ENCODE measurements around the gene PRKCD.

- no peak for TF ChIP-seq POLR2A (IDR thresholded peaks at IDR 0.05)
- TF ChIP-seq, protein P1, sequence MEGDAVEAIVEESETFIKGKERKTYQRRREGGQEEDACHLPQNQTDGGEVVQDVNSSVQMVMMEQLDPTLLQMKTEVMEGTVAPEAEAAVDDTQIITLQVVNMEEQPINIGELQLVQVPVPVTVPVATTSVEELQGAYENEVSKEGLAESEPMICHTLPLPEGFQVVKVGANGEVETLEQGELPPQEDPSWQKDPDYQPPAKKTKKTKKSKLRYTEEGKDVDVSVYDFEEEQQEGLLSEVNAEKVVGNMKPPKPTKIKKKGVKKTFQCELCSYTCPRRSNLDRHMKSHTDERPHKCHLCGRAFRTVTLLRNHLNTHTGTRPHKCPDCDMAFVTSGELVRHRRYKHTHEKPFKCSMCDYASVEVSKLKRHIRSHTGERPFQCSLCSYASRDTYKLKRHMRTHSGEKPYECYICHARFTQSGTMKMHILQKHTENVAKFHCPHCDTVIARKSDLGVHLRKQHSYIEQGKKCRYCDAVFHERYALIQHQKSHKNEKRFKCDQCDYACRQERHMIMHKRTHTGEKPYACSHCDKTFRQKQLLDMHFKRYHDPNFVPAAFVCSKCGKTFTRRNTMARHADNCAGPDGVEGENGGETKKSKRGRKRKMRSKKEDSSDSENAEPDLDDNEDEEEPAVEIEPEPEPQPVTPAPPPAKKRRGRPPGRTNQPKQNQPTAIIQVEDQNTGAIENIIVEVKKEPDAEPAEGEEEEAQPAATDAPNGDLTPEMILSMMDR (IDR thresholded peaks at IDR 0.05), result no peak
Measured at GRCh38 chr3:53144862-53145712, 15.9 kb upstream of the PRKCD start.

Data from lower leg skin (tissue), 3 donors.